Effector CD8-positive, alpha-beta T cell (primary cell): Measurements from ENCODE around the gene PRR19.

Experiments
- DNase-seq: peaks from one replicate; lab custom pipeline; 2025; lab: John Stamatoyannopoulos, UW

PRR19 gene

GRCh38 chr19:42295342-42295741 lies 6.6 kb upstream of the PRR19 start:
- DNase-seq = no peak

- DNase-seq = peak; percentile 90
Measured at GRCh38 chr19:42295831-42296525, 6.0 kb upstream of the PRR19 start.

- no peak for DNase-seq
Measured at GRCh38 chr19:42297039-42297438, 4.9 kb upstream of the PRR19 start.

- DNase-seq = no peak
Measured at GRCh38 chr19:42303101-42303464, 1.2 kb downstream of the PRR19 start.

GRCh38 chr19:42303876-42304275 lies 1.9 kb downstream of the PRR19 start:
- DNase-seq = no peak

GRCh38 chr19:42306646-42307045 lies 4.7 kb downstream of the PRR19 start:
- no peak for DNase-seq

GRCh38 chr19:42309686-42310085 lies 7.8 kb downstream of the PRR19 start:
- DNase-seq = no peak

- DNase-seq = no peak
Measured at GRCh38 chr19:42311657-42312056, 9.7 kb downstream of the PRR19 start.

GRCh38 chr19:42312370-42312769 lies 10.4 kb downstream of the PRR19 start:
- DNase-seq = no peak

GRCh38 chr19:42313096-42313839 lies 11.3 kb downstream of the PRR19 start, which contains the start of gene TMEM145:
Gene TMEM145 (plus strand): TSS chr19:42313309. CDS start chr19:42313377, 68 bp downstream.
- no peak for DNase-seq

- no peak for DNase-seq
Measured at GRCh38 chr19:42313840-42314755, 12.2 kb downstream of the PRR19 start.

GRCh38 chr19:42315024-42315423 lies 13.1 kb downstream of the PRR19 start:
- no peak for DNase-seq

- DNase-seq = no peak
Measured at GRCh38 chr19:42316223-42317211, 14.6 kb downstream of the PRR19 start.

- no peak for DNase-seq
Measured at GRCh38 chr19:42317535-42317934, 15.6 kb downstream of the PRR19 start.

- DNase-seq = no peak
Measured at GRCh38 chr19:42322305-42322704, 20.4 kb downstream of the PRR19 start.

- DNase-seq = no peak
Measured at GRCh38 chr19:42323473-42323851, 21.5 kb downstream of the PRR19 start.

GRCh38 chr19:42323852-42324654 lies 22.1 kb downstream of the PRR19 start:
- DNase-seq = no peak

- DNase-seq = no peak
Measured at GRCh38 chr19:42324655-42325307, 22.8 kb downstream of the PRR19 start.

- peak; percentile 95 for DNase-seq
Measured at GRCh38 chr19:42325308-42325895, 23.5 kb downstream of the PRR19 start, which contains the start of gene MEGF8. Gene MEGF8 (plus strand): TSS chr19:42325635. CDS start chr19:42326244, 609 bp downstream.
